Vagina (tissue), 2 donors: Measurements from ENCODE around the gene ARPC3. TPM values are rescaled to one million over a fixed set of nuclear protein-coding genes. Genes with fewer than 3 reads are reported as not detected.

ENCODE experiments used
- DNase-seq, 2 donors: peaks; one replicate each; pipeline ENCODE4 v3.0.0-alpha.2; 2017; ENCODE audit errors: extremely low spot score in 2 of 2
- H3K27ac ChIP-seq: fragments of 200-600 bp; sonication (generic); one replicate; pipeline ENCODE4 v1.5.1; 2019
- H3K27me3 ChIP-seq: fragments of 200-600 bp; sonication (generic); one replicate; pipeline ENCODE4 v1.5.1; 2019
- H3K36me3 ChIP-seq, 2 donors: fragments of 200-600 bp; sonication (generic); one replicate each; pipeline ENCODE4 v1.5.1; 2017 to 2019
- H3K4me1 ChIP-seq: fragments of 200-600 bp; sonication (generic); one replicate; pipeline ENCODE4 v1.5.1; 2019
- H3K4me3 ChIP-seq, 2 donors: fragments of 200-600 bp; sonication (generic); 1 replicate in 1 of 2; 2 replicates in 1 of 2; pipeline ENCODE4 v1.5.1; 2016 to 2019
- H3K9me3 ChIP-seq: fragments of 200-600 bp; sonication (generic); one replicate; pipeline ENCODE4 v1.5.1; 2019
- POLR2A ChIP-seq, 2 donors: fragments of 450-650 bp; IDR thresholded peaks; one replicate each; pipeline ENCODE4 v1.6.1; 2017; ENCODE audit warnings: antibody characterized with exemption in 2 of 2, mild to moderate bottlenecking in 2 of 2, moderate library complexity in 2 of 2
- POLR2AphosphoS5 ChIP-seq, 2 donors: sonication (generic); formaldehyde crosslinking; IDR thresholded peaks; one replicate each; pipeline ENCODE4 v1.9.0; 2017; ENCODE audit warnings: antibody characterized with exemption in 2 of 2, mild to moderate bottlenecking in 2 of 2, low read depth in 1 of 2; ENCODE audit not compliant: insufficient read depth in 1 of 2
- intact Hi-C: fragments of 100-400 bp; cut with DNase I; formaldehyde crosslinking; loops from one replicate; pipeline ENCODE4 v1.15.1; 2023
- total RNA-seq: library from RNA; depleted of rRNA; stranded (reverse); fragments of >200 nt; gene quantifications from one replicate; pipeline ENCODE4 v1.2.3, GENCODE V29; 2016
- TF ChIP-seq, protein P1 (sequence below), 3 experiments: fragments of 450-650 bp in 2 of 3; fragments of 200-600 bp in 1 of 3; sonication (generic) in 1 of 3; IDR thresholded peaks; one replicate each; pipeline ENCODE4 v1.5.1; 2017 to 2019; ENCODE audit warnings: antibody characterized with exemption in 3 of 3, mild to moderate bottlenecking in 2 of 3, moderate library complexity in 2 of 3

ARPC3 gene
- 180 TPM for total RNA-seq

DNA sequence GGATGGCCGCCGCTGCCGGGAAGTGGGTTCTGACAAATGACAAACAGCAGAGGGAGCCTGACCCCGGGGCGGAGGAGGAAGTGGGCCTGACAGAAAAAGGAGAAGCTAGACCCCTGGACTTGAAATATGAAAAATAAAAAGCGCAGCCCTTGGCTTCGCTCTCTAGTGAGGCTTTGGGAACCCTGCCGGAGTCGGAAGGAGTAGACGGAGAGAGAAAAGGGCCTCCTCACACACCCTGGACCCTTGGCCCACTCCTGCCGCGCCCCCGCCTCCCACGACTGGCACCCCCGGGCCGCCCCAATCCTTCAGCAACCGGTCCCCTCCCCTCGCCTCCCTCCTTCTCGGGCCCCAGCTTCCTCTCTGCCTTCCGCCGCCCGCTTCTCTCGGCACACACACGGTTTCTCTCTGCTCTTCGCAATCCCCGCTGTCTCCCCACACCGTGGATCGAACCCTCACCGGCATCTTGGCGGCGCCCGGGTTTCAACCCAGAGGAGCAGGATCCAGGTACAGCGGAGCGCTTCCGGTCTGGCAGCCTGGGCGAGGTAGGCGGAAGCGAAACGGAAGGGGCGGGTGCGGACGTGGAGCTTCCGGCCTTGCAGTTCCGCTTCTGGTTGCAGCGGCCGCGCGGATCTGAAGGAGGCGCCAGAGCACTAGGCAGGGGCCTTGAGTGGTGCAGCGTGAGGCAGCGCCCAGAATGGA is at the start of gene ARPC3:
Gene ARPC3 (minus strand): TSS at position 539 of the 699 bp plus-strand sequence. CDS start 77 bp downstream, at position 462.
- intact Hi-C loops: loop anchor here (5.0 to 10.0 kb wide), 2 partner anchors 55 to 152 kb away; partner anchors contain the start of genes RAD9B and VPS29
- TF ChIP-seq POLR2A (IDR thresholded peaks at IDR 0.05) (peak in 1 of 2 donors; percentile 29), POLR2AphosphoS5 (IDR thresholded peaks at IDR 0.05; ENCODE audit: insufficient read depth in 1 of 2, low read depth in 1 of 2) (peak; percentile 93 to 95)
- TF ChIP-seq, protein P1, sequence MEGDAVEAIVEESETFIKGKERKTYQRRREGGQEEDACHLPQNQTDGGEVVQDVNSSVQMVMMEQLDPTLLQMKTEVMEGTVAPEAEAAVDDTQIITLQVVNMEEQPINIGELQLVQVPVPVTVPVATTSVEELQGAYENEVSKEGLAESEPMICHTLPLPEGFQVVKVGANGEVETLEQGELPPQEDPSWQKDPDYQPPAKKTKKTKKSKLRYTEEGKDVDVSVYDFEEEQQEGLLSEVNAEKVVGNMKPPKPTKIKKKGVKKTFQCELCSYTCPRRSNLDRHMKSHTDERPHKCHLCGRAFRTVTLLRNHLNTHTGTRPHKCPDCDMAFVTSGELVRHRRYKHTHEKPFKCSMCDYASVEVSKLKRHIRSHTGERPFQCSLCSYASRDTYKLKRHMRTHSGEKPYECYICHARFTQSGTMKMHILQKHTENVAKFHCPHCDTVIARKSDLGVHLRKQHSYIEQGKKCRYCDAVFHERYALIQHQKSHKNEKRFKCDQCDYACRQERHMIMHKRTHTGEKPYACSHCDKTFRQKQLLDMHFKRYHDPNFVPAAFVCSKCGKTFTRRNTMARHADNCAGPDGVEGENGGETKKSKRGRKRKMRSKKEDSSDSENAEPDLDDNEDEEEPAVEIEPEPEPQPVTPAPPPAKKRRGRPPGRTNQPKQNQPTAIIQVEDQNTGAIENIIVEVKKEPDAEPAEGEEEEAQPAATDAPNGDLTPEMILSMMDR (IDR thresholded peaks at IDR 0.05): peak; percentile 66 to 84 (median 75)

GRCh38 chr12:110498984-110499706 is 49.0 kb upstream of the ARPC3 start:
- Histone ChIP-seq H3K9me3 (no peaks in the 10 kb centered on the region), H3K4me3 (no peak overlapping the region), H3K27ac (no peak overlapping the region), H3K36me3 (peaks cover 0 to 18% of the 10 kb centered on the region in 2 donors), H3K4me1 (peaks cover 38% of the 10 kb centered on the region), H3K27me3 (no peaks in the 10 kb centered on the region)
- intact Hi-C loops: no loop called here
- TF ChIP-seq POLR2A (IDR thresholded peaks at IDR 0.05): no peak
- TF ChIP-seq POLR2AphosphoS5 (IDR thresholded peaks at IDR 0.05; ENCODE audit: insufficient read depth in 1 of 2, low read depth in 1 of 2): peak in 1 of 2 donors; percentile 59
- TF ChIP-seq, protein P1 (IDR thresholded peaks at IDR 0.05): no peak
- DNase-seq: no peak

More for the DNA sequence above, at the start of gene ARPC3:
- H3K36me3 ChIP-seq: peaks cover 0 to 22% of the 10 kb centered on the region in 2 donors
- H3K4me3 ChIP-seq: peak within 1 kb of the TSS; percentile 86 to 93
- H3K9me3 ChIP-seq: no peaks in the 10 kb centered on the region
- H3K27me3 ChIP-seq: no peaks in the 10 kb centered on the region
- peaks cover 37% of the 10 kb centered on the region for H3K4me1 ChIP-seq
- peak within 1 kb of the TSS; percentile 90 for H3K27ac ChIP-seq
- DNase-seq: peak; percentile 95 to 97

- TF ChIP-seq POLR2A (IDR thresholded peaks at IDR 0.05): no peak
- Histone ChIP-seq H3K27ac (no peak overlapping the region), H3K9me3 (no peaks in the 10 kb centered on the region), H3K4me1 (no peaks in the 10 kb centered on the region), H3K36me3 (no peaks in the 10 kb centered on the region), H3K4me3 (no peak overlapping the region), H3K27me3 (no peaks in the 10 kb centered on the region)
- intact Hi-C loops: no loop called here
- no peak for DNase-seq
These were observed 25.3 kb upstream of the ARPC3 start for GRCh38 chr12:110475426-110475825.

GRCh38 chr12:110468214-110469048 is 18.3 kb upstream of the ARPC3 start, which contains the start of the genes FAM216A and GPN3:
TSS of gene FAM216A (plus strand) at chr12:110468845. CDS start at chr12:110468876, 31 bp downstream.
TSS of gene GPN3 (minus strand) at chr12:110468257. CDS start at chr12:110468203, 54 bp downstream.
- Histone ChIP-seq H3K4me1 (peaks cover 30% of the 10 kb centered on the region), H3K27me3 (no peaks in the 10 kb centered on the region), H3K27ac (peak within 1 kb of the TSS; percentile 96), H3K4me3 (peak within 1 kb of the TSS; percentile 72 to 90), H3K9me3 (no peaks in the 10 kb centered on the region), H3K36me3 (peaks cover 0 to 13% of the 10 kb centered on the region in 2 donors)
- TF ChIP-seq POLR2AphosphoS5 (IDR thresholded peaks at IDR 0.05; ENCODE audit: insufficient read depth in 1 of 2, low read depth in 1 of 2) (peak; percentile 91 to 100), POLR2A (IDR thresholded peaks at IDR 0.05) (peak in 1 of 2 donors; percentile 63)
- TF ChIP-seq, protein P1 (IDR thresholded peaks at IDR 0.05): no peak
- DNase-seq: peak; percentile 97 to 98
- intact Hi-C loops: no loop called here

- peaks cover 30% of the 10 kb centered on the region for H3K4me1 ChIP-seq
- no peaks in the 10 kb centered on the region for H3K27me3 ChIP-seq
- DNase-seq: no peak
- H3K27ac ChIP-seq: peak overlapping the region; percentile 96
- H3K4me3 ChIP-seq: peak overlapping the region; percentile 72 to 90
- H3K9me3 ChIP-seq: no peaks in the 10 kb centered on the region
- intact Hi-C loops: no loop called here
- peaks cover 0 to 15% of the 10 kb centered on the region in 2 donors for H3K36me3 ChIP-seq
- TF ChIP-seq, protein P1 (IDR thresholded peaks at IDR 0.05): no peak
- no peak for TF ChIP-seq POLR2A (IDR thresholded peaks at IDR 0.05)
- TF ChIP-seq POLR2AphosphoS5 (IDR thresholded peaks at IDR 0.05; ENCODE audit: insufficient read depth in 1 of 2, low read depth in 1 of 2): no peak
These were observed 17.7 kb upstream of the ARPC3 start for GRCh38 chr12:110467847-110468213.
